ENCODE results near the gene ARHGEF6. TPM values are rescaled to one million over a fixed set of nuclear protein-coding genes. Genes with fewer than 3 reads are reported as not detected.

ARHGEF6 gene
- total RNA-seq, 1 experiment from 2014 or later: 5.1 TPM

Other genes starting within 250 kb of the ARHGEF6 start
- gene VGLL1, start 248.7 kb downstream of the ARHGEF6 start, total RNA-seq (2021): not detected in 3 replicates
- 0.11 TPM in 1 of 3 replicates, not detected in the others for gene CD40LG, start 132.8 kb downstream of the ARHGEF6 start, total RNA-seq (2021)
- 373 to 398 TPM (median 379 TPM) in 3 replicates for gene RBMX, start 99.8 kb upstream of the ARHGEF6 start, total RNA-seq (2021)

Data from WTC11 (cell line).